ENCODE measurements around the gene TMEM185B. TPM values are rescaled to one million over a fixed set of nuclear protein-coding genes. Genes with fewer than 3 reads are reported as not detected.
A peak's percentile ranks its signal among the peaks of the same experiment; 100 is the strongest.

The TMEM185B gene
- total and polyA plus RNA-seq, 2 donors, result 7.0 to 8.1 TPM

DNA sequence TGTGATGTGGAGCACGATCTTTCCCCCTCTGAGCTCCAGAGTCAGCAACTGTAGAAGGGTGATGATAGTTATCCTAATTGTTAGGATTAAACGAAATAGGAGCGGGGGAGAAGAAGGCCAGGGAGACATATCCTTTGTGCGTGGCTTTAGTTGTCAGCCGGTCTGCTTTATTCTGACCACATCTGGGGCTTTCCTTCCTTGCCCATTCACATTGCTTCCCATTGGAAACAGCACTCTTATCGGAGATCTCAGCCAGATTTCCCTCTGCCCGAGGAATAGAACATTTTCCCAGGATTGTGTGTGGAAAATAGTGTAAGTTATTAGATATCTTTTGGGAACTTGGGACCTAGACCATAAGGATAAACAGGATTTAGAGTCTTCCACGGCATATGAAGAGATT, 31.0 kb upstream of the TMEM185B start:
- Histone ChIP-seq H3K4me3 (ENCODE audit: low read length in 2 of 2) (no peak overlapping the region), H3K9me3 (ENCODE audit: control insufficient read depth in 2 of 2, insufficient read depth in 1 of 2, low read length in 1 of 2) (no peaks in the 10 kb centered on the region), H3K4me1 (ENCODE audit: control insufficient read depth in 2 of 2, insufficient read depth in 2 of 2, low read length in 2 of 2) (peaks cover 11 to 21% of the 10 kb centered on the region in 2 donors), H3K27ac (ENCODE audit: low read depth in 1 of 2, low read length in 1 of 2) (no peak overlapping the region), H3K36me3 (ENCODE audit: control insufficient read depth in 2 of 2, insufficient read depth in 2 of 2, low read length in 1 of 2) (no peaks in the 10 kb centered on the region), H3K27me3 (ENCODE audit: control insufficient read depth in 2 of 2, insufficient read depth in 1 of 2, low read length in 1 of 2) (peaks cover 7 to 23% of the 10 kb centered on the region in 2 donors)
- WGBS, result 76% methylated on average over 8 of the region's 8 CpGs
- DNase-seq (ENCODE audit: low read depth in 6 of 9, low spot score in 9 of 9), result no peak

DNA sequence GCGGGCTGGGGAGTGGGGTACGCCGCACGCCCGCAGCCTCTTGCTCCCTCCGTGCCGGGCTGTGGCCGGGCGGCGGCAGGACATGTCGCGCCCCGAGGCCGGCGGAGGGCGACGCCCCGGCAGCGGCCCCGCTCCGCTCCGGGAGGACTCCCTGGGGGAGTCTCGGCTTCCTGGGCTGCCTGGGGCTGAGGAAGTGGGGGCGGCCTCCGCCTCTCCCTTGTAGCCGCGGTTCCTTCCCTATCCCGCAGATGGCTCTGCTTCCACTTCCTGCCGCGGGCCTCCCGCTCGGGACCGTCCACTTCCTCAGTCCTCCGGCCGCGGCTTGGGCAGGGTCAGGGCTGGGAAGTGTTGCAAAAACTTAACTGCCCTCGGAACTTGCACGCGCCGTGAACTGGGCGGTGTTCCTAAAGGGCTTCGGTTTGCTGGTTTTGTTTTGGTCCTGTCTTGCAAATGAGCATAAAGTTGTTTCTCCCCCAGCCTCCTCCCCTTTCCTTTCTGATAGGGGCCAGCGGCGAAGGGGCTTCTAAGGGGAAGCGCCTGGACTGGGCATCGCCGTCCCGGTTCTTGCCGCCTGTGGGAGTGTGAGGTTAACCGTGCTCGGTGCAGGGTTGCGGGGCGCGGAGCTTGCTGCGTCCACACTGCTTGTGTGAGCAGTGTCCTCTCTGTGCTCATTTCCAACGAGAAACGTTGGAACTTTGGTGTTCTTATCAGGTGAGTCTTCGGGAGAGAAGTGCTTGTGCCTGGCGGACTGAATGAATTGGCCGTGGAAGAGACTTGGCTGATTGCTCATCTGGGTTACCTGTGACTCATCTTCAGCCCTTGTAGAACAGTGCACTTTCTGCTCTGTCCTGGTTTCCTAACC, 30.1 kb upstream of the TMEM185B start:
- peak overlapping the region; percentile 55 to 81 for H3K27ac ChIP-seq (ENCODE audit: low read depth in 1 of 2, low read length in 1 of 2)
- no peaks in the 10 kb centered on the region for H3K9me3 ChIP-seq (ENCODE audit: control insufficient read depth in 2 of 2, insufficient read depth in 1 of 2, low read length in 1 of 2)
- peaks cover 7 to 26% of the 10 kb centered on the region in 2 donors for H3K27me3 ChIP-seq (ENCODE audit: control insufficient read depth in 2 of 2, insufficient read depth in 1 of 2, low read length in 1 of 2)
- WGBS, result under 1% methylated on average over 60 of the region's 60 CpGs
- H3K4me3 ChIP-seq (ENCODE audit: low read length in 2 of 2), result peak overlapping the region; percentile 93
- H3K36me3 ChIP-seq (ENCODE audit: control insufficient read depth in 2 of 2, insufficient read depth in 2 of 2, low read length in 1 of 2), result no peaks in the 10 kb centered on the region
- peaks cover 11 to 22% of the 10 kb centered on the region in 2 donors for H3K4me1 ChIP-seq (ENCODE audit: control insufficient read depth in 2 of 2, insufficient read depth in 2 of 2, low read length in 2 of 2)
- peak in 5 of 9 donors; percentile 22 to 63 (median 44) for DNase-seq (ENCODE audit: low read depth in 6 of 9, low spot score in 9 of 9)

DNA sequence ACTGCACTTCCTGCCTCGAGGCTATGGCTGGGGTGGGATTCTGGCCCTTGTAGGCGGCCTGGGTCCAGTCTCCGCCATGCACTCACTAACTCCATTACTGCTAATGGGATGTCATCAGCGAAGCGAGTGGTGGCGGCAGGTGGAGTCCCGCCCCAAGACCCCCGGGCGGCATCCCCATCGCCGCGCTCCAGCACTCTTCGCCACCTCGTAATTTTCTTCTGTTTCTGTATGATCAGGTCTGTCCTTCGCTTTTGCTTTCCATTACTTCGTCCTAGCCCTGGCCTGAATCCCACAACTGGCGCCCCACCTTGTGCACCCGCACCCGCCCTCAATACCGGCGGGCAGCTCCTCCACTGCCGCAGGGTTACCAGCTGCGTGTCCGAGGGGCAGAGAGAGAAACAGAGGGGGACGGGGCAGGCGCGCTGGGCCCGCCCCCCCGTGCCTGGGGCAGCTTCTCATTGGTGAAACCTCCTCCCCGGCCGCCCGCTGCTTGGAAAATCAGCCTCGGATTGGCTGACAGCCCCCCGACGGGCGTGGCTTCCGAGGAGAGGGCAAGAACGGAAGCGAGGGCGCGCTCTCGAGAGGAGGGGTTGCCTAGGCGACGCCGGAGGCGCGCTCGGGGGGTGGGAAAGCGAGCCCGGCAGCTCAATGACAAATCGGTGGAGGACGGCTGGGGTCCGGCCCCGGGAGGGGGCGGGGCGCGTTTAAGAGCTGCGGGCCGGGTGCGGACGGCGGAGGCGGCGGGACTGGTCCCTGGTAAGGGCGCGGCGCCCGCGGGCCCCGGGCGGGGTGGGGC, 29.2 kb upstream of the TMEM185B start, which contains the start of gene RALB:
Gene RALB, plus strand, starts transcription at position 628 of the 796 bp plus-strand sequence. CDS start 25,813 bp downstream, outside the sequence.
- H3K4me3 ChIP-seq (ENCODE audit: low read length in 2 of 2), result peak within 1 kb of the TSS; percentile 93
- WGBS, result under 1% methylated on average over 71 of the region's 71 CpGs
- no peaks in the 10 kb centered on the region for H3K36me3 ChIP-seq (ENCODE audit: control insufficient read depth in 2 of 2, insufficient read depth in 2 of 2, low read length in 1 of 2)
- no peaks in the 10 kb centered on the region for H3K9me3 ChIP-seq (ENCODE audit: control insufficient read depth in 2 of 2, insufficient read depth in 1 of 2, low read length in 1 of 2)
- H3K27ac ChIP-seq (ENCODE audit: low read depth in 1 of 2, low read length in 1 of 2), result peak within 1 kb of the TSS; percentile 55 to 81
- H3K4me1 ChIP-seq (ENCODE audit: control insufficient read depth in 2 of 2, insufficient read depth in 2 of 2, low read length in 2 of 2), result peaks cover 11 to 30% of the 10 kb centered on the region in 2 donors
- peaks cover 7 to 28% of the 10 kb centered on the region in 2 donors for H3K27me3 ChIP-seq (ENCODE audit: control insufficient read depth in 2 of 2, insufficient read depth in 1 of 2, low read length in 1 of 2)
- DNase-seq (ENCODE audit: low read depth in 6 of 9, low spot score in 9 of 9), result peak; percentile 91 to 99 (median 97)

DNA sequence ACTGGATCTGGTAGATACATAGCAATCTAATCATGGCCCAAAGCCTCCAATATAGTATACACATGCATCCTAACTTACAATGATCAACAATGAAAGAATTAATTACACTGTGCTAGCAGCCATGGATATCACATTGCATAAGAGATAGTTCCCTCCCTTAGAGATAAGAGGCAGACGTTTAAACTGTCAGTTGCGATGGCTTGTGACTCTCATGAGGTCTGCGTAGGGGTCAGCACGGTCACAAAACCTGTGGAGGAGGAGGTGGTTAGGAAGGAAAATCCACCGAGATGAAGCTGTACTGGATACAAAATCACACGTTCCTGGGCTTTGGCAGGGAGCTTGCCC, 28.7 kb upstream of the TMEM185B start:
- DNase-seq (ENCODE audit: low read depth in 6 of 9, low spot score in 9 of 9), result no peak
- Histone ChIP-seq H3K4me1 (ENCODE audit: control insufficient read depth in 2 of 2, insufficient read depth in 2 of 2, low read length in 2 of 2) (peaks cover 11 to 35% of the 10 kb centered on the region in 2 donors), H3K27ac (ENCODE audit: low read depth in 1 of 2, low read length in 1 of 2) (no peak overlapping the region), H3K9me3 (ENCODE audit: control insufficient read depth in 2 of 2, insufficient read depth in 1 of 2, low read length in 1 of 2) (no peaks in the 10 kb centered on the region), H3K27me3 (ENCODE audit: control insufficient read depth in 2 of 2, insufficient read depth in 1 of 2, low read length in 1 of 2) (peaks cover 7 to 29% of the 10 kb centered on the region in 2 donors), H3K4me3 (ENCODE audit: low read length in 2 of 2) (peak overlapping the region; percentile 93), H3K36me3 (ENCODE audit: control insufficient read depth in 2 of 2, insufficient read depth in 2 of 2, low read length in 1 of 2) (no peaks in the 10 kb centered on the region)
- 19% methylated on average over 6 of the region's 6 CpGs for WGBS

DNA sequence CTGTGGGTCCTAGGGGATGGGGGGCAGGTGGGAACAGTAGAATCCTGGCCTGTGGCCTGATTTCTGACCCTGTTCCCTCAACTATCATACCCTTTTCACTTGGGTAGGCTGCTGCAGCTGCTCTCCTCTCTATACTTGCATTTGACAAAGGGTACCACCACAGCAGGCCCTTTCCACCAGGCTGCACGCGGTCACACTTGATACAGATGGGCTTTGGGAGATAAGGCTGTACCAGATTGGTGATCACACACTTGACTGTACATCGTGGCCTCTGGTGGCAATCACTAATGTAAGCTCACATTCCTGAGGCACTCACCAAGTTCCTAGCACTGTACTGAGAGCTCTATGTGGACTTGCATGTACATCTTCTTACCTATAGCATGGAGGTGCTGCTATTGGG, 27.9 kb upstream of the TMEM185B start:
- Histone ChIP-seq H3K27me3 (ENCODE audit: control insufficient read depth in 2 of 2, insufficient read depth in 1 of 2, low read length in 1 of 2) (peaks cover 7 to 29% of the 10 kb centered on the region in 2 donors), H3K4me1 (ENCODE audit: control insufficient read depth in 2 of 2, insufficient read depth in 2 of 2, low read length in 2 of 2) (peaks cover 11 to 37% of the 10 kb centered on the region in 2 donors), H3K27ac (ENCODE audit: low read depth in 1 of 2, low read length in 1 of 2) (no peak overlapping the region), H3K4me3 (ENCODE audit: low read length in 2 of 2) (no peak overlapping the region), H3K36me3 (ENCODE audit: control insufficient read depth in 2 of 2, insufficient read depth in 2 of 2, low read length in 1 of 2) (no peaks in the 10 kb centered on the region), H3K9me3 (ENCODE audit: control insufficient read depth in 2 of 2, insufficient read depth in 1 of 2, low read length in 1 of 2) (no peaks in the 10 kb centered on the region)
- no peak for DNase-seq (ENCODE audit: low read depth in 6 of 9, low spot score in 9 of 9)
- 92% methylated on average over 3 of the region's 3 CpGs for WGBS

DNA sequence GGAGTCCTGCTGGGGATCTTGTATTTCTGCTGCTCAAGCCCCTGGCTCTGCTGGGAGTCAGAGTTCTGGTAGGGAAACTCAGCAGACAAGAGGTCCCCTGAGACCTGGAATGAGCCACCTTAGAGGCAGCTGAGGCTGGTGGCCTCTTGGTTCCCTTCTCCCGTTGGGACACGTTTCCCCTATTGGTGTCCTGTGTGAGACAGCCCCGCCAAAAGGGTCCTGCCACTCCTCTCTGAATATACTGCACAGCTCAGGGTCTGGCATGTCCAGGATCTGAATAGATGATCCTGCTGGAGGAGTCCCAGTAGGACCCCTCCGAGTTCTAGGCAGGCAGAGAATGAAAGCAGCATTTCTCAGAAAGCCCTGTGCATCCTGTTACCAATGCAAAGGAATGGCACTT, 27.4 kb upstream of the TMEM185B start:
- H3K27ac ChIP-seq (ENCODE audit: low read depth in 1 of 2, low read length in 1 of 2), result no peak overlapping the region
- H3K9me3 ChIP-seq (ENCODE audit: control insufficient read depth in 2 of 2, insufficient read depth in 1 of 2, low read length in 1 of 2), result no peaks in the 10 kb centered on the region
- H3K27me3 ChIP-seq (ENCODE audit: control insufficient read depth in 2 of 2, insufficient read depth in 1 of 2, low read length in 1 of 2), result peaks cover 7 to 29% of the 10 kb centered on the region in 2 donors
- H3K4me1 ChIP-seq (ENCODE audit: control insufficient read depth in 2 of 2, insufficient read depth in 2 of 2, low read length in 2 of 2), result peaks cover 11 to 38% of the 10 kb centered on the region in 2 donors
- DNase-seq (ENCODE audit: low read depth in 6 of 9, low spot score in 9 of 9), result no peak
- H3K36me3 ChIP-seq (ENCODE audit: control insufficient read depth in 2 of 2, insufficient read depth in 2 of 2, low read length in 1 of 2), result no peaks in the 10 kb centered on the region
- H3K4me3 ChIP-seq (ENCODE audit: low read length in 2 of 2), result no peak overlapping the region
- WGBS, result 95% methylated on average over 4 of the region's 4 CpGs

DNA sequence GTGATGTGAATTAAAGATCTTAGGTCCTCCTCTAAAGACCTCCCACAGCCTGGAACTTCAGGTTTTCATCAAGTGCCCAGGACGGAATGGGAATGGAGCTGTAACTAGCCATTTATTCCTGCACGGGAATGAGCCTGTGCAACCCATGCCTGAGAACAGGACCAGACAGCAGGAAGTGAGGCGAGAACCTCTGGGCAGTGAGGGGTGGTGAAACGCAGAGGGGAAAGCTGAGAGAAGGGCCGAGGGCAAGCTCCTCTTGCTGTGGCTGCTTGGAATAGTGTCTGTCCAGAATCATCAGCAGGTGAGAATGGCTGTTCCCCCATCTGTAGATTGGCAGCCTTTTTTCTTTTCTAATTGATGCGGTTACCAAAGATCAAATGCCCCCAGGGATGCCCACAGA, 24.7 kb upstream of the TMEM185B start:
- Histone ChIP-seq H3K27me3 (ENCODE audit: control insufficient read depth in 2 of 2, insufficient read depth in 1 of 2, low read length in 1 of 2) (peaks cover 0 to 15% of the 10 kb centered on the region in 2 donors), H3K4me1 (ENCODE audit: control insufficient read depth in 2 of 2, insufficient read depth in 2 of 2, low read length in 2 of 2) (peaks cover 3 to 27% of the 10 kb centered on the region in 2 donors), H3K4me3 (ENCODE audit: low read length in 2 of 2) (no peak overlapping the region), H3K9me3 (ENCODE audit: control insufficient read depth in 2 of 2, insufficient read depth in 1 of 2, low read length in 1 of 2) (peaks cover 0 to 6% of the 10 kb centered on the region in 2 donors), H3K36me3 (ENCODE audit: control insufficient read depth in 2 of 2, insufficient read depth in 2 of 2, low read length in 1 of 2) (no peaks in the 10 kb centered on the region), H3K27ac (ENCODE audit: low read depth in 1 of 2, low read length in 1 of 2) (no peak overlapping the region)
- 92% methylated on average over 6 of the region's 6 CpGs for WGBS
- DNase-seq (ENCODE audit: low read depth in 6 of 9, low spot score in 9 of 9), result no peak

DNA sequence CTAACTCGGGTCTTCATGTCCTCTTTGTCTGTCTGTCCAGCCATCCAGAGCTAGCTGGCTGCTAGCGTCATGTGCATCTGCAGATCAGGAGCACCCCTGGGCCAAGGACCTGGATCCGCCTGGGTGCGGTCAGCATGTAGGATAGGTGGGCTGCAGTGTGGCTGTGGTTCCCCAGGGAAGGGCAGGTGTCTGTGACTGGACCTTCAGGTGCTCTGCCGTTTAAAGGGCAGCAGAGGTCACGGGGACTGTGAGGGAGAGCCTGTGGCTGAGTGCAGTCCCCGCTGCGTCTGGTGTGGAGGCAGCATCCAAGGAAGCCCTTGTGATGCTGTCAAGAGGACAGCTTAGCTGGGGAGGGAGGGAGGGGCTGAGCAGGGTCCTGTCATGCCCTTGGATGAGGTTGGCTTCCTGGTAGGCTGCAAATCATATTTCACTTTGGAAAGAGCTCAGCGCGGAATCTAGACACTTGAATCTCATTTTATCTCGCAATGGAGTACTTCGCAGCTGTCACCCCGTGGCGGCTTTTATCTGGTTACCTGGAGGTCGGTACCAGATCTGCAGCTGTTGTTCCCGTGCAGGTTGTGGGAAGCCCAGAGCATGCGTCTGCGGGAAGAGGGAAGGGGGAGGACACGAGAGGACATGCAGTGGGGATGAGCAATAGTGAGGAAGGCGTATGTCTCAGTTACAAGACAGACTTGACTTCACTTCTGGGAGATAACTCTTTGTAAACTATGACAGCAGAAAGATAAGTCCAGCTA, 23.5 kb upstream of the TMEM185B start:
- H3K36me3 ChIP-seq (ENCODE audit: control insufficient read depth in 2 of 2, insufficient read depth in 2 of 2, low read length in 1 of 2), result no peaks in the 10 kb centered on the region
- peaks cover under 1 to 23% of the 10 kb centered on the region in 2 donors for H3K4me1 ChIP-seq (ENCODE audit: control insufficient read depth in 2 of 2, insufficient read depth in 2 of 2, low read length in 2 of 2)
- peaks cover 0 to 6% of the 10 kb centered on the region in 2 donors for H3K9me3 ChIP-seq (ENCODE audit: control insufficient read depth in 2 of 2, insufficient read depth in 1 of 2, low read length in 1 of 2)
- no peak overlapping the region for H3K4me3 ChIP-seq (ENCODE audit: low read length in 2 of 2)
- no peak overlapping the region for H3K27ac ChIP-seq (ENCODE audit: low read depth in 1 of 2, low read length in 1 of 2)
- peaks cover 0 to 15% of the 10 kb centered on the region in 2 donors for H3K27me3 ChIP-seq (ENCODE audit: control insufficient read depth in 2 of 2, insufficient read depth in 1 of 2, low read length in 1 of 2)
- 64% methylated on average over 20 of the region's 20 CpGs for WGBS
- no peak for DNase-seq (ENCODE audit: low read depth in 6 of 9, low spot score in 9 of 9)
